ENCODE results near the gene NHERF1.
A peak's percentile ranks its signal among the peaks of the same experiment; 100 is the strongest.

The NHERF1 gene

DNA sequence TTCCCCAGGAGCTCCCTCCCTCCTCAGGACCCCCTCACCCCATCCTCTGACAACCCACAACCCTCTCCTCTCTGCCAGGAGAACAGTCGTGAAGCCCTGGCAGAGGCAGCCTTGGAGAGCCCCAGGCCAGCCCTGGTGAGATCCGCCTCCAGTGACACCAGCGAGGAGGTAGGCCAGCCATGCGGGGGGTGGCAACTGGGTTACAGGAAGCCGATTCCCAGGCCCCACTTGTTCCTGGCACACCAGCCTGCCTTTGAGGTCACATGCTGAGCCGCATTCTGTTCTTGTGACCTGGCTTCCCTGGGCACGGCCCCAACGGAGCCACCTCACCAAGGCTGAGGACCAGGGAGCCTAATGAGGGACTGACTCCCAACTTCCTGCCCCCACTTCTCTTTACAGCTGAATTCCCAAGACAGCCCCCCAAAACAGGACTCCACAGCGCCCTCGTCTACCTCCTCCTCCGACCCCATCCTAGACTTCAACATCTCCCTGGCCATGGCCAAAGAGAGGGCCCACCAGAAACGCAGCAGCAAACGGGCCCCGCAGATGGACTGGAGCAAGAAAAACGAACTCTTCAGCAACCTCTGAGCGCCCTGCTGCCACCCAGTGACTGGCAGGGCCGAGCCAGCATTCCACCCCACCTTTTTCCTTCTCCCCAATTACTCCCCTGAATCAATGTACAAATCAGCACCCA lies 19.8 kb downstream of the NHERF1 start:
- no peak for DNase-seq (ENCODE audit: low read depth)

DNA sequence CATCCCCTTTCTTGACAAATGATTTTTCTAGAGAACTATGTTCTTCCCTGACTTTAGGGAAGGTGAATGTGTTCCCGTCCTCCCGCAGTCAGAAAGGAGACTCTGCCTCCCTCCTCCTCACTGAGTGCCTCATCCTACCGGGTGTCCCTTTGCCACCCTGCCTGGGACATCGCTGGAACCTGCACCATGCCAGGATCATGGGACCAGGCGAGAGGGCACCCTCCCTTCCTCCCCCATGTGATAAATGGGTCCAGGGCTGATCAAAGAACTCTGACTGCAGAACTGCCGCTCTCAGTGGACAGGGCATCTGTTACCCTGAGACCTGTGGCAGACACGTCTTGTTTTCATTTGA lies 20.3 kb downstream of the NHERF1 start:
- DNase-seq (ENCODE audit: low read depth) = no peak

DNA sequence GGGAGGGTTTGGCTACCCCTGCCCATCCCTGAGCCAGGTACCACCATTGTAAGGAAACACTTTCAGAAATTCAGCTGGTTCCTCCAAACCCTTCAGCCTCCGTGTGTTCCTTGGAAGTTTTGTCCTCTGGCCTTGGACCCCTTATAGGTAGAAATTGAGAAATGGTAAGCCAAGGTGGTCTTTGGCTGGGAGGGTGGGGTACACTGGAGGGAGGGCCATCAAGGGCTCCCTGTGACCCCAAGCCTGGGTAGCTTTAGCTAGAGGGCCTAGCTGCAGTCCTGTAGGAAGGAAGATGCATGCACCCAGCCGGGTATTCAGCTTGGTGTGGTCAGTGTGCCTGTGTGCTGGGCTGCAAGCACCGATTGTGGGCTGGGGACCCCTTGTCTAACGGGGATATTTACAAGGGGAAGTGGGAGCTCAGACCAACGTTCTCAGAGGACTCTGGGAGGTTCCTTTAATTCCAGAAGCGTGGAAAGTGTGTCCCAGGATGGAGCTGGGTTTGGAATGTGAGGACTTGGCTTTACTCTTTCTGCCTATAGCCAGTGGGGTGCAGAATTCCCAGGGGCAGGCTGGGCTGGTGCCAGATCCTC lies 20.9 kb downstream of the NHERF1 start:
- no peak for DNase-seq (ENCODE audit: low read depth)

DNA sequence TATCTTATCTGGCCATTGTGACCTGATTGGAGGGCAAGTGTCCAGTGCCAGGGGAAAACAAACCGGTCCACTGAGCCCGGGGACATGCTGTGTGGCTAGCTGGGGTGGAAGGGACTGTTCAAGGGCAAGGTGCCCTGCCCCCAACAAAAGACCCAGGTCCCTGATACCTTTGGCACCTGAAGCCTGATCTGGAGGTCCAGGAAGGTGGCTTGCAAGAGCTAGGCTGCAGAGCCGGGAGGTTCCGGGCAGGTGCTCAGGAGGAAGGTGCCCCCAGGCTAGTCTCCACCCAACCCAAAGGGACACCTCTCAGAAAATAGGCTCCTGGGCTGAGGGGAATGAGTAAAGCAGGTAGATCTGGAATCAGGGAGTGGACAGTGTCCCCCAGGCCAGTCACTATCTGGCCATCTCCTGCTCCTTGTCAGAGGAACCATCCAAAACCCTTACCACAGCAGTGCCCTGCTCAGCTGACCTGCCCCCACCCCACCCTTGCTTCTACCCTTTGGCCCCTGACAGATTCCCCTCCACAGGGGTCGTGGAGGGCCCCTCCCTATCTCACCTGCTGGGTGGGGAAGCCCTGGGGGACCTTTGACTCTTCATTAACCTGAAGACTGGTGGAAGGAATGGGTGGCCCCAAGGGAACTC lies 21.5 kb downstream of the NHERF1 start:
- no peak for DNase-seq (ENCODE audit: low read depth)

DNA sequence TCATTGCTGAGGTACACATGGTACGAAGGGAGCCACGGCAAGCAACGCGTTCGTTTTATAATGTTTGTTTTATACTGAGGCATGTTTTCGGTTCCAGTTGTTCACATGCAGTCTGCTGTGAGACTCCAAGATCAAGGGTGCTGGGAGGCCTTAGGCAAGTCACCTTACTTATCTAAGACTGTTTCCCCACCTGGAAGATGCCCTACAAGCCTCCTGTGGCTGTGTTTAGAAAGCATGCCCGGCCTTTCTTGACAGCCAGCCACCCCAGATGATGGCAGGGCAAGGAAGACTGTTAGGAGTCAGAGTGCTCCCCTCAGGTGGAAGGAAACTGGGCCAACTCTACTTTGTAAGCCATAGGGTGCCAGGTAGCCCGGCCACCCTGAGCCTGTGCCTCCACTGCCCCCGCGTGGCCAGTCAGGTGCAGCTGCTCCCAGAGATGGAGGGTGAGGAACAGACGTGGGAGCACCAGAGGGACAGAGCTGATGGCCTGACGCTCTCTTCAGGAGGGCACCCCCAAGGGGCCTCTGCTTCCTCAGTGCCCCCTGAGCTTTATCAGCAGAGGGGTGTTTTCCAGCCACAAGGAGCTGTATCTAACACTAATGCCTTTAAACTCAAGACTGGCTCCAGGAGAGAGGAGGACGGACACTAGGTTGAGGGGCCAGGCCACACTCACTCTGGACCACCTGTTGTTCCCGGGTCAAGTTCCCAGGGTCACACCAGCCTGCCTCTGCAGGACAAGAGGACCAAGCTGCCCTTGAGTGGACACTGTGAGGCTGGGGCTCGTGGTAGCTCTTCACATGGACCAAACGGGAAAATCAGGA lies 22.3 kb downstream of the NHERF1 start:
- peak; percentile 74 for DNase-seq (ENCODE audit: low read depth)

DNA sequence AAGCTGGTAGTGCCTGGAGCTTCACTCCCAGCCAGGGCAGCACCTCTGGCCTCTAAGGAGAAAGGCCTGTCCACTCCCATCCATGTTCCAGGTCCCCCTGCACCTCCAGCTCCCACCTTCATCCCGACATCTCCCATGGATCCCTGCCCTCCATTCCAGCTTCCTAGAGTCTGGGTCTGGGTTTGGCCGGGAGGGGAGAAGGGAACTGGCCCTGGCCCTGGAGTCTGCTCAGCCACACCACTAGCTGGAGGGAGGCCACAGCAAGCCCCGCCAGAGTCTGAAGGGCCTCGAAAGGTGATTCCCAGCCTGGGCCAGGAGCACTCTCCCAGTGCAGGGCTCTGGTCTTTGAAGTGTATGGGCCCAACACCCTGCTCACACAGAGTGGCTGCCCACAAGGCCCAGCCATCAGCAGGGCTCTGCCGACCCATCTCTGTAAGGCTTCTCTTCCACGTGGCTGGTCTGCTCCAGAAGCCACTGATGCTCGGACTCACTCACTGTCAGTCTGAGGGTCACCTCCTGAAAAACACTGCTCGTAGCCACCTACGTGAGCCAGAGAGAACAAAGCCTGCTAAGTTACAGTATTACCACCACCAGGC lies 23.0 kb downstream of the NHERF1 start:
- no peak for DNase-seq (ENCODE audit: low read depth)

DNA sequence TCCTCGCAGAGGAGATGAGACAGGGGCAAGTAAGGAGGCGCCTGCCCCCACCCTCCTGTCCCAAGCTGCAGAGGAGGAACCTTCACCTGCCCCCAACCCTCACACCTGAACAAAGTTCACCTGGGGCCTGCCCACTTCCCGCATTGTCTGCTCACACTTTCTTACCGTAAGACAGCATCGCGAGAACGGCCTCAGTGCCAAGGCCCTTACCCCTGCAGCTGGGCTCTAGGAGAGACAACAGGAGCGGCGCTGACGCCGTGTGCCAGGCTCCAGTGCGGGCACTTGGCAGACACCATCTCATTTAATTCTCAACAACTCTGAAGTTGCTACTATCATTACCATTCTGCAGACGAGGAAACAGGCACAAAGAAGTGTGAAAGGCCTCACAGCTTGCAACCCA lies 23.6 kb downstream of the NHERF1 start:
- DNase-seq (ENCODE audit: low read depth) = no peak

DNA sequence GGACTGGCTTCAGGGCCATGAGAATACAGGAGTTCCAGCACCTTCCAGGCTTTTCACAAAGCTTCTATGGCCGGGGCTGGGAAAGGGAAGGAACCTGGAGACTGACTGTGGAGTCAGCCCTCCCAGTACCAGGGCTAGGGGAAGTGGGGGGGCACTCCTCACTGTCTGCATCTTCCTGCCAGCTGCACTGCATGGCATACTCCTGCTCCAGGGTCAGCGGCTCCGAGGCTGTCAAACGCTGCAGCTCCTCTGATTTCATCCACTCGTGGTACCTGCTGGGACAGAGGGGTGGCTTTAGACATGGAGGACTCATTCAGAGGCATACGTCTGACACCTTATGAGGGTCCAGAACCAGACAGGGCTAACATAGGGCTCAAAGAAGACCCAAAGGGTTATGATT lies 25.0 kb downstream of the NHERF1 start:
- DNase-seq (ENCODE audit: low read depth) = no peak

DNA sequence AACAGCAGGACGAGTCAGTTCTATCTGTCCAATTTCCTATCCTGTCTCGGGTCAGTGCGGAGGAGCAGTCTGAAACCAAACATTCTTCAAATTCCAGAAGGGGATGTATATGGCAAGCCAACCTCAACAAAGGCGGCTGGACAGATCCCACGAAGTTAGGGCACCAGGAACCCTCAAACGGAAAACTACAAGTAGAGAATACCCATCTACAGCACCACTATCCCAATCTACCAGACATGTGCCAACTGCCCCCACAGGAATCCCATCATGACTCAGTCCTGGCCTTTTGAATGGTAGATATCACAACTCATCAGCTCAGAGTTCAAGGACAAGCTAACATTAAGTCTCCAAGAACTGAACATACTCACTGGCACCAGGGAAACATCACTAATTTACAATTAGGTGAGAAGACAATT lies 25.5 kb downstream of the NHERF1 start:
- no peak for DNase-seq (ENCODE audit: low read depth)

DNA sequence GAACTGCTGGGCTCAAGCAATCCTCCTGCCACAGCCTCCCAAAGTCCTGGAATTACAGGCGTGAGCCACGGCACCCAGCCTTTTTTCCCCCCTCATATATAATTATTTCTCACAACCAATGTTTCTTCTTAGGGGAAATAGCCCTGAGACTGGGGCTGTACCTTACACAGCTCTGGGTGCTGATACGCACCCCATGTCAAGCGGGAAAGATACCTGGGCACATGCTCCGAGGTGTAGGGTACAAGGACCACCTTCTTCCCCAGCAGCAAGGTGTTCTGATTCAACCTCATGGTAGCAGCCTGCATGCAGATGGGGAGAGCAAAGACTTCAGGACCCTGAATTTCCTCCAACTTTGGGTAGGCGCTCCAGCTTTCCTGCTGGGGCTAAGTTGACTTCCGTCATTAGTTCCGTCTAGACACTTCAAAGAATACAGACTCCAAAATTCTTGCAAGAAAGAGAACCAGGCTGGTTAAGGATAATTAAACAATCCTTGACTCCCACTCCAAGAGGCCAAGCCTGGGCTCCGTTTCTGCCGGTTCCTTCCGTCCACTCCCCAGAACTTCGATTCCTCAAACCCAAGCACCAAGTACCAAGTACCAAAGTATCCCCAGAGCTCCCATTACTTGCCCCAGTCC lies 27.1 kb downstream of the NHERF1 start:
- DNase-seq (ENCODE audit: low read depth) = no peak

DNA sequence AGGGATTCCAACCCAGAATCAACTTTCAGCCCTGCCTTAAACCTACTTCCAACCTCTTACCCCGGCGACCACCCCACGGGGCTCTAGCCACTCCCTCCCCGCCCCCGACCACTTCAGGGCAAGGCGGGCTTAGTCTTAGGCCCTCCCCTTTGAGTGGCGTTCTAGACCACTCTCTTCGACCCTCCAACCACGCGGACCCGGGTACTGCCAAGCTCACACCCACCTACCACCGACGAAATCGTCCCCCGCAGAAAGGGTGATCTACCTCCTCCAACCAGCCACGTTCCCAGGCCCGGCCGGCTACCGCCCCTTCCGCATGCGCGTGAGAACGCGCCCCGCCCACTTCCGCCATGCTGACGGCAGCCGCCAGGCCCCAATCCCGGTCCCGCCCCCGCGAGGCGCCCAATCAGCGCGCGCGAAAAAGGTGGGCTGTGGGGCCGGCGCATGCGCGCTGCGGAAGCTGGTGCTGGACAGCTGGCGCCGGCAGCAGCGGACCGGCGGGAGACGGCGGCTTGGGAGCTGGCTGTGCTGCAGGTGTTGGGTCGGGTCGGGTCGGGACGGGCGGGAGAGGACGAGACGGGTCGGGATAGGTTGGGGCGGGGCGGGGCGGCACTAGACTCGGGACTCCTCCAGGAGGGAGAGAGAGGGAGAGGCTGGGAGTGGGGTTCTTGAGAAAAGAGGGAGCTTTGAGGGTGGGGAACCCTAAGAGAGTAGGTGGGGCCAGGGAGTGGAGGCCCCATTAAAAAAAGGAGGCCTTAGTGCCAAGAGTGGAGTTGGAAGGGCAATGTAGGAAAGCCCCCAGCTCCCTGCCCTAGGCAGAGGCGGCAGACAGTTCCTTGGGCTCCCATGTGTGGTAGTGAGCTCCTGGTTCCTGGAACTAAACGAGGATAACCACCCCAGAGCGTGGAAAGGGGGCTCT lies 27.9 kb downstream of the NHERF1 start, which contains the start of gene NAT9:
NAT9 (minus strand) TSS at position 302 of the 919 bp plus-strand sequence. CDS start 647 bp downstream, outside the sequence.
- DNase-seq (ENCODE audit: low read depth) = peak; percentile 100

DNA sequence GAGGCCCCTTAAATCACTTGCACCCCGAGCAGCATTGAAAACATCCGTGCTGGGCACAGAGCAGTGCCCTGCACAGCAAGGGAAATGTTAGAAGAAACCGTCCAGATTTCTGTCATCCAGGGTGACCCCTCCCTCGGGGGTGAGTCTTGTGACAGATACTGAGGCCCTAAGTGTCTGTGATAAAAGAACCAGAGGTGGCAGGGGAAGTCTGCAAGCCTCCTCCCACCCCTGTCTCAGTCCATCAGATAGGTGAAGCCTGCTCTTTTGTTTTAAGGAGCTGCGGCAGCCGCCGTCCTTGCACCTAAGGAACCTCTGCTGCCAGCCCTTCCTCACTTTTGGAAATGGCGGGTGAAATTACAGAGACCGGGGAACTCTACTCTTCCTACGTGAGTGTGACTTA lies 28.6 kb downstream of the NHERF1 start:
- DNase-seq (ENCODE audit: low read depth) = no peak

DNA sequence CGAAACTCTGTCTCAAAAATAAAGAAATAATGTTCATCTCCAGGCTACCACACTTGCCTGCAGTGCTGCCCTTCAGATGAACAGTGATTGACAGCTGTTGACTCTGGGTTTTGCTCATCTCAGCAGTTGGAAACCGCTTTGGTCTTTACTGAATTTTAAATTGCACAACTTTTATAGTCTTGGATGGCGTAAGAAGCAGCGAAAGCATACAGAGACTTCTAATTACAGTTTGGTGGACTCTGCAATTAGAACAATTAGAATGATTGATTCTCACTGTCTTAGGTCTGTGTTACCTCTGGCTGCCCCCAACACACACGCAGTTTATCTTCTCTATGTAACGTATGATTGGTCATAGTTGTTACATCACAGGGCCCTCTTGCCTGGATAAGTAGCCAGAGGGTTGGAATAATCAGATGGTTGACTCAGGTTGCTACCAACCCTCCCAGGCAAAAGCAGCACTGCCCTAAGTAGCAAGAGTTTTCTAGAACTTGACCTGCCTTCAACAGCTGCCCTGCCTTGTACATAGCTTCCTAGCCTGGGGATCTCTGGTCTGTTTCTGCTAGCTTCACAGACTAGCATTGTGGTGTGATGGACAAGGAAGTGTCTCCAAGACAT lies 29.6 kb downstream of the NHERF1 start:
- no peak for DNase-seq (ENCODE audit: low read depth)

DNA sequence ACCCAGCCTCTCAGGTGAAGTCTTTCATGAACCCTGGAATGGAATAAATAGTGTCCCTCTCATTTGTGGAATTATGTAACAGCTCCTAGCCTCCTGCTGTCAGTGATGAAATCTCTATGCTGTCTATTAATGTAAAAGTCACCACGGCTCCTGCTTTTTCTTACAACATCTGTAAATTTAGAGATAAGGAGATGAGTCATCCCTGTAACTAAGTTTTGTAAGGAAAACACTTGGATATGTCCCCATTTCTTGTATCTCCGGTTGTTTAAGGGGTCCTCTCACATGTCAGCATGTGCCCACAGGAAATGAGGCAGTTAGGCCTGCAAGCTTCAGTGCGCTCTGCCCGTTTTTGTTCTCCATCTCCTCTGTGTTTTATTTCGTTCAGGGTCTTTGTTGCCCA lies 30.5 kb downstream of the NHERF1 start:
- no peak for DNase-seq (ENCODE audit: low read depth)

DNA sequence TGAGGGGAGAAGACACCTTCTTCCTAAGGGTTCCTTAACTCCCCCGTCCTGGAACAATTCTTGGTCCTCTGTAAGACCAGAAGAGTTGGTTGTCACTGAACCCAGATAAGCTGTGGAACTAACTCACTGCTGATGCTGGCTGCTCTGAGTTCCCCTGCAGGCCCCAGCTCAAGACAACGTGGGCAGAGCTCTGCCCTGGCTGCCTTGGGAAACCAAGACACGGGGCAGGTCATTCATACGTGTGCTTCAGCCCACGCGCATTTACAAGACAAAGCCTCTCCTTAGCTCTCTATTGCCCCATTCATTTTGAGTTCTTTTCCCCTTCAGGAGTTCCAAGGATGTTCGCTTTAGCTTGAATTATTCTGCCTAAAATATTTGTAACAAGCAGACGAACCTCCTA lies 31.1 kb downstream of the NHERF1 start:
- no peak for DNase-seq (ENCODE audit: low read depth)

DNA sequence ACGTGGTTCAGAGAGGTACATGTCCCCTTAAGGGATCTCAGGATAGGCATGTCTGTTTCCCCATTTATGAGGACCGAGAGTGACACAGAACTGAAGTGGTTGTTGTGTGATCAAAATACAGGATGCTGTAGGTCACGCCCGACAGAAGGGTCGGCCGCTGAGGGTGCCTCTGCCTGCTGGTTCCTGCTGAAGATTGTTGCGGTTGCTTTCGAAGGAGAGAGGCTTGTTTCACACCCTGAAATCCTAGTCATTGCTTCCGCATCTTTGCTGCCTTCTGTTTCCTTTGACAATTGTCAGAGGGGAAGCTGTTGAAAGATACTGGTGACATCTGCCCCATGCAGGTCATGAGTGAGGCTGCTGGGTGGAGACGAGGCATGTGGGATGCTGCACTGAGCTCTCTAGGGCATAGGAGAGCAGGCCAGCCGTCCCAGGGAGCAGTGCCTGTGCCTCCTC lies 31.5 kb downstream of the NHERF1 start:
- DNase-seq (ENCODE audit: low read depth) = peak; percentile 37

DNA sequence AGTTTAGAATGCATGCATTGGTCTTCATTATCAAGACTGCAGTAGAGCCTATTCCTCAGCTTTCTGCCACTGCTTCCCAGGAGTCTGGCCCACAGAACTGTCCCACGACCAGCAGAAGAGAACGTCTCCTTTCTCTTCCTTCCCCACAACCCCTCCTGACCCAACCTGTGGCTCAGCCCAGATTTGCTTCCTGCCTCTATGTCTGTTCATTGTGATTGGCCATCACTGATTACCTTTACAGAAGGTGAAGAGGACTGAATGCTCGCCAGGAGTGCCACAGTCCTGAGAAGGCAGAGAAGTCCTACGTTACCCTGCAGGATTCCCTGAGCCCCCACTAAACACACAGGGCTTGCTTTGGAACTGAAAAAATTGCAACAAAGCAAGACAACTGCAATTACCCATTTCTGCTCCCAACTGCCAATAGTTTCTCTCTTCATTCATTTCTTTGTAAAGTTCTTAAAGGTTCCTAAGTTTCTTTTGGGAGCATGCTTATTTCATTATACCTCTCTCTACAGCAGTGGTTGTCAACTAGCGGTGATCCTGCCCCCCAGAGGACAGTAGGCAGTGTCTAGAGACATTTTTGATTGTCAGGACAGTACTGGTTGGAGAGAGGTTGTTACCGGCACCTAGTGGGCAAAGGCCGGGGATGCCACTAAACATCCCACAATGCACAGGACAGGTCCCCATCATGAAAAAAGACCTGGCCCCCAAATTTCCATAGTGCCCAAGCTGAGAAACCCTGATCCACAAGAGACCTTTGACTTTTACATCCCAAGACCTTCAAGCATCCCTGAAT lies 32.2 kb downstream of the NHERF1 start:
- no peak for DNase-seq (ENCODE audit: low read depth)

DNA sequence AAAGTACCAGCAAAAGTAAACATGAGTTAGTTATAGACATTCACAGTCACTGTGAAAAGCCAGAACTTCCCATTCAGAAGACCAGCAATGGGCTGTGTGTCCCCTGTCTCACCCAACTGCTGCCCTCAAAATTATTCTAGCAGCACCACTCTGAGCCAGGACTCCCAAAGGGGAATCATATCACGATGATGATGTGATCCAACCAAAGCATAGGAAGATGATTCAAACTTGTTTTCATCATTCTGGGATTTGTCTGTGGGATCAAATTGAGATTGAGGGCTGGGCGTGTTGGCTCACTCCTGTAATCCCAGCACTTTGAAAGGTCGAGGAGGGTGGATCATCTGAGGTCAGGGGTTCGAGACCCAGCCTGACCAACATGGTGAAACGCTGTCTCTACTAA lies 34.1 kb downstream of the NHERF1 start:
- DNase-seq (ENCODE audit: low read depth) = no peak

DNA sequence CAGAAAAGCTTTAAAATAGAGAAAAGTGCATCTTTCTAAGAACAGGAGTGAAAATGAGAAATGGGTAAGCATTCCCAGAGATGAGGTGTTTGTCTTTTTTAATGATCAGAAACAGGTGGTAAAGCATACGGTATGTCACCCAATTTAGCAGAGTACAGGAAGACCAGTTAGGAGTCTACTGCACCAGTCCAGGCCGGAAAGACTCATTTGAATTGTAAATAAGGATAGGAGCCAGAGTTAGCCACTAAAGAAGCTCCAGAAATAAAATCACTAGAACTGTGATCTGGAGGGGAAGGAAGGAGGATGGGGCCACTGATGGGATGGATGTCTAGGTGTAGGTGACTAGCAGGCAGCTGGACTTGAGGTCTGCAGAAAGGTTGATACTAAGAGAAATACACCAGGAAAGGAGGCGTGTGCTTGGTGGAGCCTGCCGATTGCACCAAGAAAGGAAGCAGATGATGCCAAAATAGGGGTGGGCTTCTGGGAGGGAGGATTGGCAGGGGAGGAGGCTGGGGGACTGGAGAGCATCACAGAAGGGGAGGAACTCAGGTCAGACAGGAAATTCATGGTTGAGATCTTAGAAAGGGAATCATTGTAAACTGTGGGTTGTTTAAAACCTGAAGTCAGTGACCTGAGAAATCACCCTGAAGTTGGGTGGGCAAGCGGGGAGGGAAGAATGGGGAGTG lies 35.8 kb downstream of the NHERF1 start:
- no peak for DNase-seq (ENCODE audit: low read depth)

Data from activated T-cell treated with anti-CD3 and anti-CD28 coated beads for 1 hour (primary cell).